SH-SY5Y (cell line): ENCODE data around the gene TOPAZ1.

Source experiments
- GATA2 ChIP-seq: IDR thresholded peaks from 2 replicates; pipeline ENCODE4 v1.6.1; 2011; ENCODE audit warnings: mild to moderate bottlenecking, low read depth, low read length
- GATA3 ChIP-seq: IDR thresholded peaks from 2 replicates; pipeline ENCODE4 v1.6.1; 2011; ENCODE audit warnings: low read depth, mild to moderate bottlenecking, low read length, moderate library complexity

DNA sequence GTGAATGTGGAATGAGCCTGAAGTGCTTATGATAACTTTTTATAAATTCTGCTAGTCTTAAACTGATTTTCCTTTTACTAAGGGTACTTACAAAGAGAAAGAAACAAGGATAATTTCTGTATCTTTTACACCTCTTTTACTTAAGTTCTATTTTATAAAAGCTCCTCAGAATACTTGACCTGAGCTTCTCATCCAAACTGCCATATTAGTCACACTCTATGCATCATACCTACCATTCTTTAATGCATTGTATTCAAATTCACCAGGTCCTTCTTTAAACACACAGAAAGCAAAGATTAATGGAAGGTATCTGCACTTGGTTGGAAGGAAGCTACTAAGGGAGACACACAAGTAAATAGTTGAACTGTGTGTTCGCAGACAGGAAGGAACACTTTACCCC lies 1.6 kb upstream of the TOPAZ1 start:
- TF ChIP-seq GATA2 (no peak), GATA3 (no peak)
